ENCODE results near the gene CALML3. TPM values are rescaled to one million over a fixed set of nuclear protein-coding genes. Genes with fewer than 3 reads are reported as not detected.

The CALML3 gene
- total RNA-seq, 1 experiment from 2014 or later = not detected

GRCh38 chr10:5492929-5493576 lies 31.7 kb upstream of the CALML3 start:
- Histone ChIP-seq H3K4me1 (ENCODE audit: control insufficient read depth, insufficient read depth, low read length) (no peaks in the 10 kb centered on the region), H3K4me3 (ENCODE audit: low read depth in 2 of 2, low read length in 2 of 2) (no peak overlapping the region), H3K9me3 (ENCODE audit: control insufficient read depth, insufficient read depth, low read depth, low read length) (no peaks in the 10 kb centered on the region), H3K36me3 (ENCODE audit: control insufficient read depth, insufficient read depth, low read length) (no peaks in the 10 kb centered on the region), H3K27me3 (ENCODE audit: control insufficient read depth, insufficient read depth, low read length) (no peaks in the 10 kb centered on the region), H3K27ac (ENCODE audit: low read length) (no peak overlapping the region)
- TF ChIP-seq CTCF (IDR thresholded peaks at IDR 0.05) (no peak), SIN3A (IDR thresholded peaks at IDR 0.05; ENCODE audit: borderline replicate concordance, insufficient read depth, low read depth, low read length) (no peak), TCF7L2 (IDR thresholded peaks at IDR 0.05; ENCODE audit: low read depth, low read length) (no peak), POLR2AphosphoS5 (IDR thresholded peaks at IDR 0.05; ENCODE audit: low read depth, low read length) (no peak), REST (IDR thresholded peaks at IDR 0.05; ENCODE audit: insufficient read depth in 1 of 2, low read depth in 2 of 2, low read length in 1 of 2) (no peak)
- in situ Hi-C loops (cut with HindIII; ENCODE audit: low pct_unique_long_range_greater_than_20kb, low sequenced_read_pairs) (no loop called here), intact Hi-C loops (cut with micrococcal nuclease; ENCODE audit: unreplicated experiment) (no loop called here)
- DNase-seq (ENCODE audit: low read depth, low spot score) = no peak
- no TSS peak for BruUV-seq (replicated peaks)
- POLR2A ChIA-PET = no interaction called here
- CTCF ChIA-PET = no interaction called here
- no peak for ATAC-seq

- H3K27me3 ChIP-seq (ENCODE audit: control insufficient read depth, insufficient read depth, low read length) = no peaks in the 10 kb centered on the region
- H3K36me3 ChIP-seq (ENCODE audit: control insufficient read depth, insufficient read depth, low read length) = no peaks in the 10 kb centered on the region
- BruUV-seq (replicated peaks) = no TSS peak
- TF ChIP-seq POLR2AphosphoS5 (IDR thresholded peaks at IDR 0.05; ENCODE audit: low read depth, low read length) = no peak
- TF ChIP-seq REST (IDR thresholded peaks at IDR 0.05; ENCODE audit: insufficient read depth in 1 of 2, low read depth in 2 of 2, low read length in 1 of 2) = no peak
- TF ChIP-seq TCF7L2 (IDR thresholded peaks at IDR 0.05; ENCODE audit: low read depth, low read length) = no peak
- no peak for TF ChIP-seq CTCF (IDR thresholded peaks at IDR 0.05)
- TF ChIP-seq SIN3A (IDR thresholded peaks at IDR 0.05; ENCODE audit: borderline replicate concordance, insufficient read depth, low read depth, low read length) = no peak
- H3K27ac ChIP-seq (ENCODE audit: low read length) = no peak overlapping the region
- CTCF ChIA-PET = no interaction called here
- POLR2A ChIA-PET = no interaction called here
- H3K4me3 ChIP-seq (ENCODE audit: low read depth in 2 of 2, low read length in 2 of 2) = no peak overlapping the region
- ATAC-seq (no peak), DNase-seq (ENCODE audit: low read depth, low spot score) (no peak)
- intact Hi-C loops (cut with micrococcal nuclease; ENCODE audit: unreplicated experiment) (no loop called here), in situ Hi-C loops (cut with HindIII; ENCODE audit: low pct_unique_long_range_greater_than_20kb, low sequenced_read_pairs) (no loop called here)
- no peaks in the 10 kb centered on the region for H3K9me3 ChIP-seq (ENCODE audit: control insufficient read depth, insufficient read depth, low read depth, low read length)
- no peaks in the 10 kb centered on the region for H3K4me1 ChIP-seq (ENCODE audit: control insufficient read depth, insufficient read depth, low read length)
These were observed 31.1 kb upstream of the CALML3 start for GRCh38 chr10:5493691-5494090.
